Activated naive CD8-positive, alpha-beta T cell treated with anti-CD3 and anti-CD28 coated beads for 36 hours (primary cell): ENCODE data around the gene ADCY1. TPM values are rescaled to one million over a fixed set of nuclear protein-coding genes. Genes with fewer than 3 reads are reported as not detected.

ENCODE experiments used
- DNase-seq: peaks from one replicate; pipeline ENCODE4 v3.0.0; 2021
- H3K27ac Mint-ChIP-seq: one replicate; pipeline ENCODE4 v1.8.0; 2022; ENCODE audit warnings: mild to moderate bottlenecking, moderate library complexity, mixed read lengths
- H3K27me3 Mint-ChIP-seq: one replicate; pipeline ENCODE4 v1.8.0; 2022; ENCODE audit warnings: mild to moderate bottlenecking, mixed read lengths
- H3K36me3 Mint-ChIP-seq: one replicate; pipeline ENCODE4 v1.8.0; 2021; ENCODE audit warnings: mild to moderate bottlenecking, mixed read lengths
- H3K4me1 Mint-ChIP-seq: one replicate; pipeline ENCODE4 v1.8.0; 2021; ENCODE audit warnings: mixed read lengths
- H3K4me3 Mint-ChIP-seq: one replicate; pipeline ENCODE4 v1.8.0; 2022; ENCODE audit warnings: mild to moderate bottlenecking, moderate library complexity, mixed read lengths
- H3K9me3 Mint-ChIP-seq: one replicate; pipeline ENCODE4 v1.8.0; 2022; ENCODE audit warnings: mixed read lengths
- total RNA-seq, 2 experiments: library from RNA; stranded (reverse); gene quantifications; one replicate each; pipeline ENCODE4 v1.2.3, GENCODE V29; 2021

The ADCY1 gene
- total RNA-seq, 2 experiments from 2014 or later: 0.06 TPM; not detected in 1

- H3K4me3 Mint-ChIP-seq: no peak overlapping the region
- H3K9me3 Mint-ChIP-seq: no peaks in the 10 kb centered on the region
- no peak overlapping the region for H3K27ac Mint-ChIP-seq
- no peaks in the 10 kb centered on the region for H3K4me1 Mint-ChIP-seq
- no peaks in the 10 kb centered on the region for H3K36me3 Mint-ChIP-seq
- no peak for DNase-seq
- peaks cover 48% of the 10 kb centered on the region for H3K27me3 Mint-ChIP-seq
Observed at GRCh38 chr7:45570797-45571196, 3.4 kb upstream of the ADCY1 start.

- no peak for DNase-seq
- Mint-ChIP-seq H3K4me1 (no peaks in the 10 kb centered on the region), H3K27me3 (peaks cover 56% of the 10 kb centered on the region), H3K9me3 (no peaks in the 10 kb centered on the region), H3K36me3 (no peaks in the 10 kb centered on the region), H3K4me3 (no peak overlapping the region), H3K27ac (no peak overlapping the region)
Observed at GRCh38 chr7:45573204-45573603, 964 bp upstream of the ADCY1 start.

- Mint-ChIP-seq H3K9me3 (no peaks in the 10 kb centered on the region), H3K27ac (no peak overlapping the region), H3K27me3 (peaks cover 59% of the 10 kb centered on the region), H3K4me1 (no peaks in the 10 kb centered on the region), H3K36me3 (no peaks in the 10 kb centered on the region), H3K4me3 (no peak overlapping the region)
- no peak for DNase-seq
Observed at GRCh38 chr7:45574416-45574668, 174 bp downstream of the ADCY1 start.

- Mint-ChIP-seq H3K9me3 (no peaks in the 10 kb centered on the region), H3K27me3 (peaks cover 59% of the 10 kb centered on the region), H3K36me3 (no peaks in the 10 kb centered on the region), H3K27ac (no peak overlapping the region), H3K4me1 (no peaks in the 10 kb centered on the region), H3K4me3 (peak overlapping the region; percentile 22)
- DNase-seq: peak; percentile 24
Observed at GRCh38 chr7:45574669-45575500, 717 bp downstream of the ADCY1 start.

- Mint-ChIP-seq H3K9me3 (no peaks in the 10 kb centered on the region), H3K4me3 (no peak overlapping the region), H3K27ac (no peak overlapping the region), H3K36me3 (no peaks in the 10 kb centered on the region), H3K4me1 (no peaks in the 10 kb centered on the region), H3K27me3 (peaks cover 52% of the 10 kb centered on the region)
- no peak for DNase-seq
Observed at GRCh38 chr7:45575501-45576248, 1.5 kb downstream of the ADCY1 start.

GRCh38 chr7:45576249-45576929 is 2.2 kb downstream of the ADCY1 start:
- Mint-ChIP-seq H3K9me3 (no peaks in the 10 kb centered on the region), H3K27ac (no peak overlapping the region), H3K27me3 (peaks cover 46% of the 10 kb centered on the region), H3K4me3 (no peak overlapping the region), H3K36me3 (no peaks in the 10 kb centered on the region), H3K4me1 (no peaks in the 10 kb centered on the region)
- DNase-seq: no peak

- Mint-ChIP-seq H3K27me3 (peaks cover 30% of the 10 kb centered on the region), H3K36me3 (no peaks in the 10 kb centered on the region), H3K4me1 (no peaks in the 10 kb centered on the region), H3K9me3 (no peaks in the 10 kb centered on the region), H3K27ac (no peak overlapping the region), H3K4me3 (no peak overlapping the region)
- no peak for DNase-seq
Observed at GRCh38 chr7:45578022-45578421, 3.9 kb downstream of the ADCY1 start.

GRCh38 chr7:45578467-45578866 is 4.3 kb downstream of the ADCY1 start:
- Mint-ChIP-seq H3K27me3 (peaks cover 26% of the 10 kb centered on the region), H3K36me3 (no peaks in the 10 kb centered on the region), H3K4me3 (no peak overlapping the region), H3K27ac (no peak overlapping the region), H3K9me3 (no peaks in the 10 kb centered on the region), H3K4me1 (no peaks in the 10 kb centered on the region)
- no peak for DNase-seq

- H3K4me1 Mint-ChIP-seq: no peaks in the 10 kb centered on the region
- no peak overlapping the region for H3K27ac Mint-ChIP-seq
- no peaks in the 10 kb centered on the region for H3K36me3 Mint-ChIP-seq
- no peaks in the 10 kb centered on the region for H3K9me3 Mint-ChIP-seq
- no peak for DNase-seq
- H3K4me3 Mint-ChIP-seq: no peak overlapping the region
- peaks cover 20% of the 10 kb centered on the region for H3K27me3 Mint-ChIP-seq
Observed at GRCh38 chr7:45579391-45579801, 5.2 kb downstream of the ADCY1 start.

GRCh38 chr7:45580053-45580872 is 6.1 kb downstream of the ADCY1 start:
- H3K4me1 Mint-ChIP-seq: no peaks in the 10 kb centered on the region
- H3K27me3 Mint-ChIP-seq: peaks cover 16% of the 10 kb centered on the region
- no peak for DNase-seq
- H3K9me3 Mint-ChIP-seq: no peaks in the 10 kb centered on the region
- H3K4me3 Mint-ChIP-seq: no peak overlapping the region
- H3K27ac Mint-ChIP-seq: no peak overlapping the region
- H3K36me3 Mint-ChIP-seq: no peaks in the 10 kb centered on the region

GRCh38 chr7:45581271-45581780 is 7.2 kb downstream of the ADCY1 start:
- no peaks in the 10 kb centered on the region for H3K36me3 Mint-ChIP-seq
- H3K27ac Mint-ChIP-seq: no peak overlapping the region
- no peak overlapping the region for H3K4me3 Mint-ChIP-seq
- no peaks in the 10 kb centered on the region for H3K9me3 Mint-ChIP-seq
- peaks cover 6% of the 10 kb centered on the region for H3K27me3 Mint-ChIP-seq
- H3K4me1 Mint-ChIP-seq: no peaks in the 10 kb centered on the region
- no peak for DNase-seq

GRCh38 chr7:45582136-45582749 is 8.1 kb downstream of the ADCY1 start:
- peaks cover 3% of the 10 kb centered on the region for H3K27me3 Mint-ChIP-seq

GRCh38 chr7:45582868-45583277 is 8.7 kb downstream of the ADCY1 start:
- no peak overlapping the region for H3K27ac Mint-ChIP-seq
- H3K36me3 Mint-ChIP-seq: no peaks in the 10 kb centered on the region
- H3K4me3 Mint-ChIP-seq: no peak overlapping the region
- no peaks in the 10 kb centered on the region for H3K9me3 Mint-ChIP-seq
- H3K27me3 Mint-ChIP-seq: peaks cover 3% of the 10 kb centered on the region
- H3K4me1 Mint-ChIP-seq: no peaks in the 10 kb centered on the region
- DNase-seq: no peak

More at GRCh38 chr7:45582136-45582749, 8.1 kb downstream of the ADCY1 start:
- no peak overlapping the region for H3K27ac Mint-ChIP-seq
- H3K4me1 Mint-ChIP-seq: no peaks in the 10 kb centered on the region
- no peaks in the 10 kb centered on the region for H3K36me3 Mint-ChIP-seq
- no peaks in the 10 kb centered on the region for H3K9me3 Mint-ChIP-seq
- no peak overlapping the region for H3K4me3 Mint-ChIP-seq
- no peak for DNase-seq

- no peak overlapping the region for H3K4me3 Mint-ChIP-seq
- H3K4me1 Mint-ChIP-seq: no peaks in the 10 kb centered on the region
- H3K9me3 Mint-ChIP-seq: no peaks in the 10 kb centered on the region
- H3K36me3 Mint-ChIP-seq: no peaks in the 10 kb centered on the region
- H3K27ac Mint-ChIP-seq: no peak overlapping the region
- peaks cover 1% of the 10 kb centered on the region for H3K27me3 Mint-ChIP-seq
- DNase-seq: no peak
Observed at GRCh38 chr7:45583296-45583695, 9.1 kb downstream of the ADCY1 start.
